ENCODE measurements around the gene SLC34A3. TPM values are rescaled to one million over a fixed set of nuclear protein-coding genes. Genes with fewer than 3 reads are reported as not detected.
A peak's percentile ranks its signal among the peaks of the same experiment; 100 is the strongest.
"Not testable (repeated sequence)": the region's sequence is repeated elsewhere in the genome, so short reads cannot be mapped to it uniquely, and the experiment has no call there.

Gene SLC34A3
- total RNA-seq, 2 experiments from 2014 or later = not detected

GRCh38 chr9:137232510-137232909, 1.8 kb downstream of the SLC34A3 start:
- H3K36me3 Mint-ChIP-seq = no peaks in the 10 kb centered on the region
- H3K27me3 Mint-ChIP-seq = no peaks in the 10 kb centered on the region
- DNase-seq (no peak), ATAC-seq (no peak)
- CTCF ChIA-PET = no interaction called here
- H3K4me3 Mint-ChIP-seq = no peak overlapping the region
- H3K27ac Mint-ChIP-seq = no peak overlapping the region
- no peaks in the 10 kb centered on the region for H3K9me3 Mint-ChIP-seq (ENCODE audit: low read depth)
- peaks cover 2% of the 10 kb centered on the region for H3K4me1 Mint-ChIP-seq

- Mint-ChIP-seq H3K4me3 (no peak overlapping the region), H3K27ac (no peak overlapping the region), H3K9me3 (ENCODE audit: low read depth) (no peaks in the 10 kb centered on the region), H3K27me3 (no peaks in the 10 kb centered on the region), H3K36me3 (no peaks in the 10 kb centered on the region), H3K4me1 (peaks cover 3% of the 10 kb centered on the region)
- no peak for DNase-seq
- no peak for ATAC-seq
- CTCF ChIA-PET = interaction anchor here (1.2 to 7.1 kb wide), 2 partner anchors 11 to 114 kb away, joined by 3 to 91 read pairs; partner anchors contain the start of genes DPP7 and RNF208
These were observed 2.7 kb downstream of the SLC34A3 start for GRCh38 chr9:137233143-137233980.

- H3K9me3 Mint-ChIP-seq (ENCODE audit: low read depth) = no peaks in the 10 kb centered on the region
- DNase-seq = no peak
- no peak overlapping the region for H3K4me3 Mint-ChIP-seq
- H3K4me1 Mint-ChIP-seq = peaks cover 11% of the 10 kb centered on the region
- no peaks in the 10 kb centered on the region for H3K36me3 Mint-ChIP-seq
- H3K27ac Mint-ChIP-seq = no peak overlapping the region
- CTCF ChIA-PET = interaction anchor here (0.9 to 7.1 kb wide), 8 partner anchors 8 to 193 kb away, joined by 3 to 91 read pairs (median 4); partner anchors contain the start of genes ANAPC2, DPP7, NPDC1 and RNF208
- no peaks in the 10 kb centered on the region for H3K27me3 Mint-ChIP-seq
- ATAC-seq = no peak
These were observed 3.5 kb downstream of the SLC34A3 start for GRCh38 chr9:137234055-137234697.

- no peaks in the 10 kb centered on the region for H3K36me3 Mint-ChIP-seq
- DNase-seq (no peak), ATAC-seq (no peak)
- no peak overlapping the region for H3K27ac Mint-ChIP-seq
- H3K9me3 Mint-ChIP-seq (ENCODE audit: low read depth) = no peaks in the 10 kb centered on the region
- no peaks in the 10 kb centered on the region for H3K27me3 Mint-ChIP-seq
- H3K4me1 Mint-ChIP-seq = peaks cover 12% of the 10 kb centered on the region
- H3K4me3 Mint-ChIP-seq = no peak overlapping the region
- CTCF ChIA-PET = interaction anchor here (0.9 to 7.1 kb wide), 8 partner anchors 9 to 192 kb away, joined by 3 to 91 read pairs (median 4); partner anchors contain the start of genes ANAPC2, DPP7, NPDC1 and RNF208
These were observed 4.2 kb downstream of the SLC34A3 start for GRCh38 chr9:137234758-137235423.

- no peak for DNase-seq
- Mint-ChIP-seq H3K36me3 (no peaks in the 10 kb centered on the region), H3K4me1 (peaks cover 12% of the 10 kb centered on the region), H3K4me3 (no peak overlapping the region), H3K9me3 (ENCODE audit: low read depth) (no peaks in the 10 kb centered on the region), H3K27ac (no peak overlapping the region), H3K27me3 (no peaks in the 10 kb centered on the region)
- no peak for ATAC-seq
- CTCF ChIA-PET = interaction anchor here (0.9 to 7.1 kb wide), 27 partner anchors 10 to 392 kb away, joined by 3 to 110 read pairs (median 6); partner anchors contain the start of genes ANAPC2, CYSRT1, DPP7 and MAN1B1
These were observed 4.9 kb downstream of the SLC34A3 start for GRCh38 chr9:137235424-137236237.

- no peaks in the 10 kb centered on the region for H3K9me3 Mint-ChIP-seq (ENCODE audit: low read depth)
- no peaks in the 10 kb centered on the region for H3K27me3 Mint-ChIP-seq
- ATAC-seq = peak; percentile 32
- CTCF ChIA-PET = interaction anchor here (0.5 to 7.1 kb wide), 55 partner anchors 11 to 448 kb away, joined by 3 to 110 read pairs (median 5); partner anchors contain the start of genes ANAPC2, CYSRT1, DPP7 and GRIN1
- DNase-seq = peak; percentile 93
- H3K4me3 Mint-ChIP-seq = no peak overlapping the region
- peaks cover 4% of the 10 kb centered on the region for H3K36me3 Mint-ChIP-seq
- H3K27ac Mint-ChIP-seq = no peak overlapping the region
- peaks cover 12% of the 10 kb centered on the region for H3K4me1 Mint-ChIP-seq
These were observed 5.7 kb downstream of the SLC34A3 start for GRCh38 chr9:137236238-137236935.

GRCh38 chr9:137236936-137237421, 6.3 kb downstream of the SLC34A3 start:
- Mint-ChIP-seq H3K36me3 (peaks cover 5% of the 10 kb centered on the region), H3K4me3 (no peak overlapping the region), H3K4me1 (peaks cover 12% of the 10 kb centered on the region), H3K27ac (no peak overlapping the region), H3K27me3 (no peaks in the 10 kb centered on the region), H3K9me3 (ENCODE audit: low read depth) (no peaks in the 10 kb centered on the region)
- ATAC-seq (no peak), DNase-seq (peak; percentile 49)
- CTCF ChIA-PET = interaction anchor here (0.6 to 7.1 kb wide), 52 partner anchors 10 to 449 kb away, joined by 3 to 110 read pairs (median 5); partner anchors contain the start of genes ANAPC2, CYSRT1, DPP7 and GRIN1

- Mint-ChIP-seq H3K4me1 (peaks cover 21% of the 10 kb centered on the region), H3K27ac (no peak overlapping the region), H3K36me3 (peaks cover 15% of the 10 kb centered on the region), H3K27me3 (no peaks in the 10 kb centered on the region), H3K9me3 (ENCODE audit: low read depth) (no peaks in the 10 kb centered on the region), H3K4me3 (no peak overlapping the region)
- ATAC-seq = no peak
- CTCF ChIA-PET = interaction anchor here (0.6 to 7.1 kb wide), 17 partner anchors 9 to 447 kb away, joined by 3 to 110 read pairs (median 6); partner anchors contain the start of genes ANAPC2, CYSRT1, DPP7 and NELFB
- DNase-seq = no peak
These were observed 7.3 kb downstream of the SLC34A3 start for GRCh38 chr9:137237759-137238726.

- H3K36me3 Mint-ChIP-seq = peaks cover 21% of the 10 kb centered on the region
- not testable (repeated sequence) for DNase-seq; H3K9me3 Mint-ChIP-seq (ENCODE audit: low read depth); H3K27me3 Mint-ChIP-seq; ATAC-seq
- peak overlapping the region; percentile 74 for H3K4me3 Mint-ChIP-seq
- peaks cover 31% of the 10 kb centered on the region for H3K4me1 Mint-ChIP-seq
- peak overlapping the region; percentile 69 for H3K27ac Mint-ChIP-seq
- CTCF ChIA-PET = interaction anchor here (0.6 to 7.1 kb wide), 20 partner anchors 10 to 440 kb away, joined by 3 to 110 read pairs (median 6); partner anchors contain the start of genes ANAPC2, CYSRT1, DPP7 and MAN1B1
These were observed 9.0 kb downstream of the SLC34A3 start for GRCh38 chr9:137239541-137240200.

- CTCF ChIA-PET = interaction anchor here (0.6 to 7.1 kb wide), 24 partner anchors 10 to 511 kb away, joined by 3 to 110 read pairs (median 5); partner anchors contain the start of genes ANAPC2, CYSRT1, DPP7 and MAN1B1
- Mint-ChIP-seq H3K27ac (peak overlapping the region; percentile 70), H3K4me1 (peaks cover 31% of the 10 kb centered on the region), H3K36me3 (peaks cover 21% of the 10 kb centered on the region), H3K4me3 (peak overlapping the region; percentile 74), H3K9me3 (ENCODE audit: low read depth) (no peaks in the 10 kb centered on the region), H3K27me3 (no peaks in the 10 kb centered on the region)
- ATAC-seq (peak; percentile 22), DNase-seq (no peak)
These were observed 9.7 kb downstream of the SLC34A3 start for GRCh38 chr9:137240318-137240840.
